K562 (cell line): ENCODE data around the gene LHB. TPM values are rescaled to one million over a fixed set of nuclear protein-coding genes. Genes with fewer than 3 reads are reported as not detected.

Source experiments
- FOXA1 ChIP-seq: fragments of 450-650 bp; IDR thresholded peaks from 2 replicates; pipeline ENCODE4 v1.6.1; 2016; ENCODE audit warnings: mild to moderate bottlenecking, borderline replicate concordance
- RBM25 ChIP-seq: fragments of 200-400 bp; formaldehyde crosslinking; IDR thresholded peaks from 2 replicates; pipeline ENCODE4 v1.6.1; 2018; ENCODE audit warnings: low read length, low read depth, moderate library complexity; ENCODE audit not compliant: severe bottlenecking
- ZNF217 ChIP-seq: sonication (generic); formaldehyde crosslinking; IDR thresholded peaks from 2 replicates; pipeline ENCODE4 v1.8.0; 2022; ENCODE audit warnings: mild to moderate bottlenecking, missing genetic modification reagents
- polyA plus RNA-seq, 8 experiments: library from polyadenylated mRNA; depleted of rRNA in 4 of 8; stranded (reverse) in 5 of 8; unstranded in 3 of 8; fragments of >200 nt; fragmentation: Nextera tagmentation in 2 of 8; fragmentation: Illumina TruSeq in 1 of 8; extraction: Ambion mirVana in 2 of 8; extraction: Trizol in 1 of 8; gene quantifications; 2 replicates each; pipeline versions ENCODE4 v1.2.1 to v1.2.3, GENCODE V29; 2011 to 2014; ENCODE audit warnings: inconsistent platforms in 1 of 8, missing spikeins in 1 of 8
- total RNA-seq, 7 experiments: library from RNA; depleted of rRNA in 6 of 7; stranded (reverse); fragments of >200 nt in 6 of 7; fragmentation: Illumina TruSeq in 2 of 7; extraction: Trizol in 2 of 7; gene quantifications; 2 replicates each; pipeline versions ENCODE4 v1.2.1 to v1.2.3, GENCODE V29; 2011 to 2021; ENCODE audit warnings: low replicate concordance in 1 of 7
- TF ChIP-seq, protein P1 (sequence below), 2 experiments: fragments of 450-650 bp; formaldehyde crosslinking in 1 of 2; IDR thresholded peaks; 2 replicates each; pipeline versions ENCODE4 v1.4.0 to v1.6.1; 2014 to 2020; ENCODE audit warnings: mild to moderate bottlenecking in 2 of 2, borderline replicate concordance in 1 of 2, low read depth in 1 of 2
- TF ChIP-seq, protein P2 (sequence below): fragments of 450-650 bp; IDR thresholded peaks from 2 replicates; pipeline ENCODE4 v1.6.1; 2017; ENCODE audit warnings: mild to moderate bottlenecking, moderate library complexity
- TF ChIP-seq, protein P3 (sequence below), 2 experiments: fragments of 450-650 bp in 1 of 2; IDR thresholded peaks; 2 replicates each; pipeline ENCODE4 v1.6.1; 2011 to 2017; ENCODE audit warnings: low read depth in 2 of 2, antibody characterized with exemption in 1 of 2, borderline replicate concordance in 1 of 2, low read length in 1 of 2, mild to moderate bottlenecking in 1 of 2, mixed read lengths in 1 of 2; ENCODE audit not compliant: control insufficient read depth in 1 of 2

The LHB gene
- total and polyA plus RNA-seq, 9 of the 15 experiments (the other 6 are each of a cell fraction or from before 2014, with no cell fraction given): 0.54 TPM; not detected in 8

DNA sequence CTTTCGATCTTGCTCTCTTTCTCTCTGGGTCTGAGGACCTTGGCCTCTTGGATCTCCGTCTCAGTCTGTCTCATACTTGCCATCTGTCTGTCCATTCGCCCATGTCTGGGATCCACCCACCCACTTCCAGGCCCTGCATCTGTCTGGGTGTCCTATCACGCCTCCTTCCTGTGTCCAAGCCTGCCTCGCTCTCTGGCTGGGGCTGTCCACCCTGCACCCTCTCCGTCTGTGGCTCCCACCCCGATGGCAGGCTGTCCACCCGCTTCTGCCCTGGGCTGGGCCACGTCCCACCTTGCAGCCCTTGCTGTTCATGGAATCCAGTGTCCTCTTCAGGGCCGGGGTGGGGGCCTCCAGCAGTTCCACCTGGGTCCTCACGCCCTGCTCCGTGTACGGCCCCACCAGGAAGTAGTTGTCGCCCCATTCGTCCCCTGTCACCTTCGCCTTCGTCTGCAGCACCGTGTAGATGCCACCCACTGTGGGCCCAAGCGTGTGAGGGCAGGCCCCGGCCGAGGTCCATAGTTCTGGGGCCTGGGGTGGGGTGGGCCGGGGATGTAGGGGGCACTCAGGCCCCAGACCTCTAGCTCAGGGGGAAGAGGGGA, 25.8 kb downstream of the LHB start (continued):
- TF ChIP-seq, protein P1, sequence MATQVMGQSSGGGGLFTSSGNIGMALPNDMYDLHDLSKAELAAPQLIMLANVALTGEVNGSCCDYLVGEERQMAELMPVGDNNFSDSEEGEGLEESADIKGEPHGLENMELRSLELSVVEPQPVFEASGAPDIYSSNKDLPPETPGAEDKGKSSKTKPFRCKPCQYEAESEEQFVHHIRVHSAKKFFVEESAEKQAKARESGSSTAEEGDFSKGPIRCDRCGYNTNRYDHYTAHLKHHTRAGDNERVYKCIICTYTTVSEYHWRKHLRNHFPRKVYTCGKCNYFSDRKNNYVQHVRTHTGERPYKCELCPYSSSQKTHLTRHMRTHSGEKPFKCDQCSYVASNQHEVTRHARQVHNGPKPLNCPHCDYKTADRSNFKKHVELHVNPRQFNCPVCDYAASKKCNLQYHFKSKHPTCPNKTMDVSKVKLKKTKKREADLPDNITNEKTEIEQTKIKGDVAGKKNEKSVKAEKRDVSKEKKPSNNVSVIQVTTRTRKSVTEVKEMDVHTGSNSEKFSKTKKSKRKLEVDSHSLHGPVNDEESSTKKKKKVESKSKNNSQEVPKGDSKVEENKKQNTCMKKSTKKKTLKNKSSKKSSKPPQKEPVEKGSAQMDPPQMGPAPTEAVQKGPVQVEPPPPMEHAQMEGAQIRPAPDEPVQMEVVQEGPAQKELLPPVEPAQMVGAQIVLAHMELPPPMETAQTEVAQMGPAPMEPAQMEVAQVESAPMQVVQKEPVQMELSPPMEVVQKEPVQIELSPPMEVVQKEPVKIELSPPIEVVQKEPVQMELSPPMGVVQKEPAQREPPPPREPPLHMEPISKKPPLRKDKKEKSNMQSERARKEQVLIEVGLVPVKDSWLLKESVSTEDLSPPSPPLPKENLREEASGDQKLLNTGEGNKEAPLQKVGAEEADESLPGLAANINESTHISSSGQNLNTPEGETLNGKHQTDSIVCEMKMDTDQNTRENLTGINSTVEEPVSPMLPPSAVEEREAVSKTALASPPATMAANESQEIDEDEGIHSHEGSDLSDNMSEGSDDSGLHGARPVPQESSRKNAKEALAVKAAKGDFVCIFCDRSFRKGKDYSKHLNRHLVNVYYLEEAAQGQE (IDR thresholded peaks at IDR 0.05; ENCODE audit: borderline replicate concordance): no peak
- TF ChIP-seq, protein P1 (CRISPR knock-in tag; IDR thresholded peaks at IDR 0.05; ENCODE audit: low read depth): no peak
- TF ChIP-seq FOXA1: no peak
- TF ChIP-seq, protein P2, sequence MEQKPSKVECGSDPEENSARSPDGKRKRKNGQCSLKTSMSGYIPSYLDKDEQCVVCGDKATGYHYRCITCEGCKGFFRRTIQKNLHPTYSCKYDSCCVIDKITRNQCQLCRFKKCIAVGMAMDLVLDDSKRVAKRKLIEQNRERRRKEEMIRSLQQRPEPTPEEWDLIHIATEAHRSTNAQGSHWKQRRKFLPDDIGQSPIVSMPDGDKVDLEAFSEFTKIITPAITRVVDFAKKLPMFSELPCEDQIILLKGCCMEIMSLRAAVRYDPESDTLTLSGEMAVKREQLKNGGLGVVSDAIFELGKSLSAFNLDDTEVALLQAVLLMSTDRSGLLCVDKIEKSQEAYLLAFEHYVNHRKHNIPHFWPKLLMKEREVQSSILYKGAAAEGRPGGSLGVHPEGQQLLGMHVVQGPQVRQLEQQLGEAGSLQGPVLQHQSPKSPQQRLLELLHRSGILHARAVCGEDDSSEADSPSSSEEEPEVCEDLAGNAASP: no peak
- TF ChIP-seq, protein P3, sequence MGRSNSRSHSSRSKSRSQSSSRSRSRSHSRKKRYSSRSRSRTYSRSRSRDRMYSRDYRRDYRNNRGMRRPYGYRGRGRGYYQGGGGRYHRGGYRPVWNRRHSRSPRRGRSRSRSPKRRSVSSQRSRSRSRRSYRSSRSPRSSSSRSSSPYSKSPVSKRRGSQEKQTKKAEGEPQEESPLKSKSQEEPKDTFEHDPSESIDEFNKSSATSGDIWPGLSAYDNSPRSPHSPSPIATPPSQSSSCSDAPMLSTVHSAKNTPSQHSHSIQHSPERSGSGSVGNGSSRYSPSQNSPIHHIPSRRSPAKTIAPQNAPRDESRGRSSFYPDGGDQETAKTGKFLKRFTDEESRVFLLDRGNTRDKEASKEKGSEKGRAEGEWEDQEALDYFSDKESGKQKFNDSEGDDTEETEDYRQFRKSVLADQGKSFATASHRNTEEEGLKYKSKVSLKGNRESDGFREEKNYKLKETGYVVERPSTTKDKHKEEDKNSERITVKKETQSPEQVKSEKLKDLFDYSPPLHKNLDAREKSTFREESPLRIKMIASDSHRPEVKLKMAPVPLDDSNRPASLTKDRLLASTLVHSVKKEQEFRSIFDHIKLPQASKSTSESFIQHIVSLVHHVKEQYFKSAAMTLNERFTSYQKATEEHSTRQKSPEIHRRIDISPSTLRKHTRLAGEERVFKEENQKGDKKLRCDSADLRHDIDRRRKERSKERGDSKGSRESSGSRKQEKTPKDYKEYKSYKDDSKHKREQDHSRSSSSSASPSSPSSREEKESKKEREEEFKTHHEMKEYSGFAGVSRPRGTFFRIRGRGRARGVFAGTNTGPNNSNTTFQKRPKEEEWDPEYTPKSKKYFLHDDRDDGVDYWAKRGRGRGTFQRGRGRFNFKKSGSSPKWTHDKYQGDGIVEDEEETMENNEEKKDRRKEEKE (IDR thresholded peaks at IDR 0.05; ENCODE audit: borderline replicate concordance in 1 of 2, control insufficient read depth in 1 of 2, low read depth in 2 of 2, low read length in 1 of 2): no peak
- TF ChIP-seq RBM25: no peak
- TF ChIP-seq ZNF217 (CRISPR knock-in tag): no peak
